ENCODE results near the gene TSPOAP1.

DNA sequence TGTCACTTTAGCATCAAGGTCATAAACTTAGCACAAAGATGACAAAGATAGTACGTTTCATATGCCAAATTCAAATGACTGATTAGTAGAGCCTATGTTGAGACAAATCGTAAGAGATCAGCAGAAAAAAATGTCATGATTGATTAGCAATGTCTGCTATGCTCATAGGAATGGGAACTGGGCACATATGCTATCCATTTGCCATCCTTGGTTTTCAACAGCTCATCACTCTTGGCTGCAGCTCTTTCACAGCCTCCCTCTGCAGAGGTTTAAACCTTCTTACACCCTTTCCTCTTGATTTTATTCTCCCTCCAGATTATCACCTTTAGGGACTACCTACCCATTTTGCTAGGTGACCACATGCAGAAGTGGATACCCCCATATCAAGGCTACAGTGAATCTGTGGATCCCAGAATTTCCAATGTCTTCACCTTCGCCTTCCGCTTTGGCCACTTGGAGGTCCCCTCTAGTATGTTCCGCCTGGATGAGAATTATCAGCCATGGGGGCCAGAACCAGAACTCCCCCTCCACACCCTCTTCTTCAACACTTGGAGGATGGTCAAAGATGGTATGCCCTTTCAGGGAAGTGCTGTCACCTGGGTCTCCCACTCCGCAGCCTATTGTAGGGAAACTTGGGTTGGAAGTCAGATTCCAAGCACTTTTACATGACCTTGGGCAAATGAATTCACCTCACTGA, 64.0 kb downstream of the TSPOAP1 start:
- TF ChIP-seq, protein P1, sequence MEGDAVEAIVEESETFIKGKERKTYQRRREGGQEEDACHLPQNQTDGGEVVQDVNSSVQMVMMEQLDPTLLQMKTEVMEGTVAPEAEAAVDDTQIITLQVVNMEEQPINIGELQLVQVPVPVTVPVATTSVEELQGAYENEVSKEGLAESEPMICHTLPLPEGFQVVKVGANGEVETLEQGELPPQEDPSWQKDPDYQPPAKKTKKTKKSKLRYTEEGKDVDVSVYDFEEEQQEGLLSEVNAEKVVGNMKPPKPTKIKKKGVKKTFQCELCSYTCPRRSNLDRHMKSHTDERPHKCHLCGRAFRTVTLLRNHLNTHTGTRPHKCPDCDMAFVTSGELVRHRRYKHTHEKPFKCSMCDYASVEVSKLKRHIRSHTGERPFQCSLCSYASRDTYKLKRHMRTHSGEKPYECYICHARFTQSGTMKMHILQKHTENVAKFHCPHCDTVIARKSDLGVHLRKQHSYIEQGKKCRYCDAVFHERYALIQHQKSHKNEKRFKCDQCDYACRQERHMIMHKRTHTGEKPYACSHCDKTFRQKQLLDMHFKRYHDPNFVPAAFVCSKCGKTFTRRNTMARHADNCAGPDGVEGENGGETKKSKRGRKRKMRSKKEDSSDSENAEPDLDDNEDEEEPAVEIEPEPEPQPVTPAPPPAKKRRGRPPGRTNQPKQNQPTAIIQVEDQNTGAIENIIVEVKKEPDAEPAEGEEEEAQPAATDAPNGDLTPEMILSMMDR (IDR thresholded peaks at IDR 0.05; ENCODE audit: insufficient read depth, low read depth, low read length): no peak
- no peak for TF ChIP-seq EZH2 (IDR thresholded peaks at IDR 0.05; ENCODE audit: insufficient read depth, low read length)
